Endometrium (tissue), 2 donors: ENCODE results near the gene TMEM202.
"Not testable (repeated sequence)": the region's sequence is repeated elsewhere in the genome, so short reads cannot be mapped to it uniquely, and the experiment has no call there.

Source experiments
- FAIRE-seq: peaks from 2 replicates; lab custom pipeline; 2012; peaks lifted over from hg19 to GRCh38; lab: Jason Lieb, UNC
- donor health status: control.
- donor health status: control.

Gene TMEM202

GRCh38 chr15:72397796-72398588, at the start of gene TMEM202:
Gene TMEM202 (plus strand): TSS chr15:72398305. CDS start chr15:72398327, 22 bp downstream.
- no peak for FAIRE-seq

GRCh38 chr15:72353266-72353665, 44.8 kb upstream of the TMEM202 start:
- FAIRE-seq: no peak

GRCh38 chr15:72354496-72354895, 43.6 kb upstream of the TMEM202 start:
- no peak for FAIRE-seq

GRCh38 chr15:72358121-72358520, 40.0 kb upstream of the TMEM202 start:
- no peak for FAIRE-seq

- no peak for FAIRE-seq
Observed at GRCh38 chr15:72358650-72359171, 39.4 kb upstream of the TMEM202 start.

- no peak for FAIRE-seq
Observed at GRCh38 chr15:72361176-72361575, 36.9 kb upstream of the TMEM202 start.

- no peak for FAIRE-seq
Observed at GRCh38 chr15:72365844-72366243, 32.3 kb upstream of the TMEM202 start.

- FAIRE-seq: no peak
Observed at GRCh38 chr15:72368325-72368724, 29.8 kb upstream of the TMEM202 start.

GRCh38 chr15:72368899-72369298, 29.2 kb upstream of the TMEM202 start:
- no peak for FAIRE-seq

GRCh38 chr15:72369964-72370363, 28.1 kb upstream of the TMEM202 start:
- FAIRE-seq: no peak

- no peak for FAIRE-seq
Observed at GRCh38 chr15:72372361-72372760, 25.7 kb upstream of the TMEM202 start.

GRCh38 chr15:72375501-72375845, 22.6 kb upstream of the TMEM202 start:
- no peak for FAIRE-seq

GRCh38 chr15:72375846-72376581, 22.1 kb upstream of the TMEM202 start, which contains the start of gene HEXA:
Gene HEXA (minus strand): TSS chr15:72376014. CDS start chr15:72375972, 42 bp downstream.
- no peak for FAIRE-seq

GRCh38 chr15:72377331-72377730, 20.8 kb upstream of the TMEM202 start:
- no peak for FAIRE-seq

- FAIRE-seq: not testable (repeated sequence)
Observed at GRCh38 chr15:72379106-72379505, 19.0 kb upstream of the TMEM202 start.

- FAIRE-seq: no peak
Observed at GRCh38 chr15:72379856-72380430, 18.2 kb upstream of the TMEM202 start.

- no peak for FAIRE-seq
Observed at GRCh38 chr15:72380743-72381142, 17.4 kb upstream of the TMEM202 start.

GRCh38 chr15:72382146-72382545, 16.0 kb upstream of the TMEM202 start:
- FAIRE-seq: no peak

- FAIRE-seq: no peak
Observed at GRCh38 chr15:72387741-72388140, 10.4 kb upstream of the TMEM202 start.

- no peak for FAIRE-seq
Observed at GRCh38 chr15:72389231-72389630, 8.9 kb upstream of the TMEM202 start.

GRCh38 chr15:72396331-72396730, 1.8 kb upstream of the TMEM202 start:
- not testable (repeated sequence) for FAIRE-seq

GRCh38 chr15:72398648-72399047, 543 bp downstream of the TMEM202 start:
- FAIRE-seq: no peak

- no peak for FAIRE-seq
Observed at GRCh38 chr15:72402726-72403125, 4.6 kb downstream of the TMEM202 start.
